NOMO-1 treated with DMSO at 0.1 percent for 48 hours (cell line): ENCODE data around the gene PIP5KL1.

ENCODE experiments used
- DNase-seq: peaks from one replicate; lab custom pipeline; 2025; ENCODE audit not compliant: unreplicated experiment; lab: John Stamatoyannopoulos, UW

The PIP5KL1 gene

GRCh38 chr9:127934986-127935385 lies 4.4 kb upstream of the PIP5KL1 start:
- DNase-seq: no peak

GRCh38 chr9:127934248-127934647 lies 3.7 kb upstream of the PIP5KL1 start:
- no peak for DNase-seq

GRCh38 chr9:127931092-127931881 lies 710 bp upstream of the PIP5KL1 start:
- DNase-seq: no peak

GRCh38 chr9:127929625-127929979 lies 975 bp downstream of the PIP5KL1 start:
- DNase-seq: no peak

- no peak for DNase-seq
These were observed 1.6 kb downstream of the PIP5KL1 start for GRCh38 chr9:127928676-127929624.

- DNase-seq: no peak
These were observed 2.4 kb downstream of the PIP5KL1 start for GRCh38 chr9:127927988-127928675.

- DNase-seq: no peak
These were observed 3.2 kb downstream of the PIP5KL1 start for GRCh38 chr9:127927201-127927987.

- no peak for DNase-seq
These were observed 3.7 kb downstream of the PIP5KL1 start for GRCh38 chr9:127926906-127927200.

- DNase-seq: no peak
These were observed 4.3 kb downstream of the PIP5KL1 start for GRCh38 chr9:127925959-127926905.

- no peak for DNase-seq
These were observed 5.7 kb downstream of the PIP5KL1 start for GRCh38 chr9:127924736-127925444.

GRCh38 chr9:127923771-127924170 lies 6.8 kb downstream of the PIP5KL1 start:
- DNase-seq: no peak

- no peak for DNase-seq
These were observed 7.5 kb downstream of the PIP5KL1 start for GRCh38 chr9:127923046-127923445.

- peak; percentile 38 for DNase-seq
These were observed 8.9 kb downstream of the PIP5KL1 start for GRCh38 chr9:127921557-127922120.

GRCh38 chr9:127920794-127921193 lies 9.8 kb downstream of the PIP5KL1 start:
- DNase-seq: no peak

- DNase-seq: peak; percentile 50
These were observed 11.2 kb downstream of the PIP5KL1 start for GRCh38 chr9:127919253-127919815.

- no peak for DNase-seq
These were observed 12.1 kb downstream of the PIP5KL1 start for GRCh38 chr9:127918183-127919107.

- peak; percentile 20 for DNase-seq
These were observed 13.0 kb downstream of the PIP5KL1 start for GRCh38 chr9:127917603-127918002.
